Stimulated activated CD8-positive, alpha-beta memory T cell treated with anti-CD3 and anti-CD28 coated beads, Interleukin-4, amount 100 ng/mL, for 24 hours (primary cell): ENCODE data around the gene ADAR.
A peak's percentile ranks its signal among the peaks of the same experiment; 100 is the strongest.

Source experiments
- DNase-seq: peaks from one replicate; pipeline ENCODE4 v3.0.0-alpha.2; 2020; ENCODE audit warnings: low read depth

The ADAR gene

GRCh38 chr1:154582885-154583284, 25.1 kb downstream of the ADAR start:
- no peak for DNase-seq

- no peak for DNase-seq
These were observed 26.2 kb downstream of the ADAR start for GRCh38 chr1:154581766-154582165.

GRCh38 chr1:154579374-154579773, 28.6 kb downstream of the ADAR start:
- DNase-seq: no peak

- no peak for DNase-seq
These were observed 29.9 kb downstream of the ADAR start for GRCh38 chr1:154578058-154578418.

GRCh38 chr1:154577346-154578057, 30.5 kb downstream of the ADAR start:
- no peak for DNase-seq

GRCh38 chr1:154575951-154576566, 31.9 kb downstream of the ADAR start:
- no peak for DNase-seq

- DNase-seq: no peak
These were observed 32.6 kb downstream of the ADAR start for GRCh38 chr1:154575147-154575927.

GRCh38 chr1:154574716-154575115, 33.3 kb downstream of the ADAR start:
- DNase-seq: no peak

GRCh38 chr1:154573168-154573510, 34.8 kb downstream of the ADAR start:
- no peak for DNase-seq

GRCh38 chr1:154572468-154573167, 35.4 kb downstream of the ADAR start:
- no peak for DNase-seq

- no peak for DNase-seq
These were observed 36.1 kb downstream of the ADAR start for GRCh38 chr1:154571964-154572288.

- no peak for DNase-seq
These were observed 36.6 kb downstream of the ADAR start for GRCh38 chr1:154571244-154571963.

GRCh38 chr1:154568157-154568815, 39.7 kb downstream of the ADAR start:
- DNase-seq: no peak

GRCh38 chr1:154567386-154568156, 40.4 kb downstream of the ADAR start, which contains the start of gene CHRNB2:
TSS of gene CHRNB2 (plus strand) at chr1:154567778. CDS start at chr1:154568045, 267 bp downstream.
- DNase-seq: peak; percentile 59

- no peak for DNase-seq
These were observed 42.1 kb downstream of the ADAR start for GRCh38 chr1:154565876-154566275.

- peak; percentile 63 for DNase-seq
These were observed 48.4 kb downstream of the ADAR start for GRCh38 chr1:154559466-154560044.

- peak; percentile 99 for DNase-seq
These were observed 49.1 kb downstream of the ADAR start for GRCh38 chr1:154558720-154559465.

GRCh38 chr1:154557939-154558719, 49.9 kb downstream of the ADAR start, which contains the start of gene UBE2Q1:
TSS of gene UBE2Q1 (minus strand) at chr1:154558662. CDS start at chr1:154558553, 109 bp downstream.
- DNase-seq: peak; percentile 9
